SU-DHL-6 (cell line): ENCODE results near the gene PRICKLE1.
"Not testable (repeated sequence)": the region's sequence is repeated elsewhere in the genome, so short reads cannot be mapped to it uniquely, and the experiment has no call there.

Experiments
- H2AFZ ChIP-seq: fragments of 200-600 bp; sonication (generic); 2 replicates; pipeline ENCODE4 v1.6.1; 2014; ENCODE audit warnings: low read depth, mild to moderate bottlenecking, moderate library complexity, mixed read lengths, antibody characterized with exemption, low read length; ENCODE audit not compliant: severe bottlenecking
- H3F3A ChIP-seq: fragments of 200-600 bp; shearing (Covaris generic); 2 replicates; pipeline ENCODE4 v1.6.0; 2016; ENCODE audit warnings: antibody characterized with exemption, mild to moderate bottlenecking; ENCODE audit not compliant: insufficient read depth
- H3K27ac ChIP-seq: fragments of 200-600 bp; sonication (generic); 2 replicates; pipeline ENCODE4 v1.5.1; 2016; ENCODE audit warnings: low read depth, mild to moderate bottlenecking, low read length, moderate library complexity, mixed read lengths
- H3K27me3 ChIP-seq: fragments of 200-600 bp; sonication (generic), shearing (Covaris generic); 2 replicates; pipeline ENCODE4 v1.6.0; 2014; ENCODE audit warnings: mild to moderate bottlenecking, low read length
- H3K36me3 ChIP-seq: fragments of 200-600 bp; sonication (generic); 2 replicates; pipeline ENCODE4 v1.6.1; 2014; ENCODE audit warnings: mild to moderate bottlenecking, low read length, mixed read lengths
- H3K4me2 ChIP-seq: fragments of 300-600, 200-600 bp; shearing (Covaris generic), sonication (generic); 2 replicates; pipeline ENCODE4 v1.6.0; 2014; ENCODE audit warnings: low read length, low read depth, mild to moderate bottlenecking; ENCODE audit not compliant: poor library complexity, severe bottlenecking
- H3K4me3 ChIP-seq: fragments of 200-600 bp; sonication (generic); 2 replicates; pipeline ENCODE4 v1.5.1; 2014; ENCODE audit warnings: antibody characterized with exemption, low read length, mild to moderate bottlenecking, mixed read lengths; ENCODE audit not compliant: insufficient read depth, poor library complexity, severe bottlenecking
- H3K79me2 ChIP-seq: fragments of 200-600 bp; sonication (generic); 2 replicates; pipeline ENCODE4 v1.6.1; 2014; ENCODE audit warnings: mild to moderate bottlenecking, low read length, moderate library complexity; ENCODE audit not compliant: insufficient read depth
- H3K9ac ChIP-seq: fragments of 200-600 bp; sonication (generic); 2 replicates; pipeline ENCODE4 v1.7.0; 2014; ENCODE audit warnings: mild to moderate bottlenecking, low read length
- H3K9me2 ChIP-seq: fragments of 200-600 bp; sonication (generic); replicated peaks from 2 replicates; pipeline ENCODE4 v1.6.1; 2014; ENCODE audit warnings: low read length; ENCODE audit not compliant: insufficient read depth
- H3K9me3 ChIP-seq: fragments of 200-600 bp; sonication (generic); 2 replicates; pipeline ENCODE4 v1.6.1; 2014; ENCODE audit warnings: low read length, mixed read lengths; ENCODE audit not compliant: insufficient read depth
- H4K20me1 ChIP-seq: fragments of 200-600 bp; sonication (generic); 2 replicates; pipeline ENCODE4 v1.6.1; 2014; ENCODE audit warnings: low read depth, mild to moderate bottlenecking, antibody characterized with exemption, low read length, moderate library complexity, mixed read lengths
- EZH2phosphoT487 ChIP-seq: fragments of 200-600 bp; sonication (generic), shearing (Covaris generic); conservative IDR thresholded peaks from 2 replicates; pipeline ENCODE4 v1.6.1; 2018; ENCODE audit warnings: mild to moderate bottlenecking, antibody characterized with exemption, low read length, moderate library complexity, mixed read lengths
- TF ChIP-seq, protein P1 (sequence below): fragments of 200-600 bp; sonication (generic); IDR thresholded peaks from one replicate; pipeline ENCODE4 v1.5.1; 2017; ENCODE audit warnings: antibody characterized with exemption, mild to moderate bottlenecking, low read length, moderate library complexity; ENCODE audit not compliant: insufficient read depth, poor library complexity, severe bottlenecking

The PRICKLE1 gene

DNA sequence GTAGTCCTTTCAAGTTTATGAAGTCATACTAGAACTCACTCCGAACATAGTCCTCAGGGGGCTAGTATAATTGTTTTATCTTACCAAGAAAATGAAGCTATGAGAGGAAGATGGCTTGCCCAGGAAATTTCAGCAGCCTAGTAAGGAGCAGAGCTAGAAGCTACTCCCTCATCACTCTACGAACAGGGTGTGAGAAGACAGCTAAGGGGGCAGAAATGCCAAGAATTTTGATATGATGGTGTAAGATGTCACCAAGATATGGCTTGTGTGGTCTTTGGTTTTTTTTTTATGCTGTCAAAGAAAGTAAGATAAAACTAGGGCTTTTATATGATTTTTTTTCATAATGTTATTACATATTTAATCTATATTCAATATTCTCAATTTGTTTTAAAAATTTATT, 47.6 kb downstream of the PRICKLE1 start:
- Histone ChIP-seq H3K27ac (no peak overlapping the region), H2AFZ (no peak overlapping the region), H3K9me2 (no peaks in the 10 kb centered on the region), H3F3A (no peaks in the 10 kb centered on the region), H3K79me2 (no peaks in the 10 kb centered on the region), H3K9me3 (no peaks in the 10 kb centered on the region), H3K36me3 (no peaks in the 10 kb centered on the region), H3K27me3 (no peaks in the 10 kb centered on the region), H4K20me1 (no peaks in the 10 kb centered on the region), H3K4me3 (no peak overlapping the region), H3K4me2 (no peak overlapping the region), H3K9ac (no peak overlapping the region)
- no peak for TF ChIP-seq EZH2phosphoT487
- TF ChIP-seq, protein P1, sequence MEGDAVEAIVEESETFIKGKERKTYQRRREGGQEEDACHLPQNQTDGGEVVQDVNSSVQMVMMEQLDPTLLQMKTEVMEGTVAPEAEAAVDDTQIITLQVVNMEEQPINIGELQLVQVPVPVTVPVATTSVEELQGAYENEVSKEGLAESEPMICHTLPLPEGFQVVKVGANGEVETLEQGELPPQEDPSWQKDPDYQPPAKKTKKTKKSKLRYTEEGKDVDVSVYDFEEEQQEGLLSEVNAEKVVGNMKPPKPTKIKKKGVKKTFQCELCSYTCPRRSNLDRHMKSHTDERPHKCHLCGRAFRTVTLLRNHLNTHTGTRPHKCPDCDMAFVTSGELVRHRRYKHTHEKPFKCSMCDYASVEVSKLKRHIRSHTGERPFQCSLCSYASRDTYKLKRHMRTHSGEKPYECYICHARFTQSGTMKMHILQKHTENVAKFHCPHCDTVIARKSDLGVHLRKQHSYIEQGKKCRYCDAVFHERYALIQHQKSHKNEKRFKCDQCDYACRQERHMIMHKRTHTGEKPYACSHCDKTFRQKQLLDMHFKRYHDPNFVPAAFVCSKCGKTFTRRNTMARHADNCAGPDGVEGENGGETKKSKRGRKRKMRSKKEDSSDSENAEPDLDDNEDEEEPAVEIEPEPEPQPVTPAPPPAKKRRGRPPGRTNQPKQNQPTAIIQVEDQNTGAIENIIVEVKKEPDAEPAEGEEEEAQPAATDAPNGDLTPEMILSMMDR = no peak

DNA sequence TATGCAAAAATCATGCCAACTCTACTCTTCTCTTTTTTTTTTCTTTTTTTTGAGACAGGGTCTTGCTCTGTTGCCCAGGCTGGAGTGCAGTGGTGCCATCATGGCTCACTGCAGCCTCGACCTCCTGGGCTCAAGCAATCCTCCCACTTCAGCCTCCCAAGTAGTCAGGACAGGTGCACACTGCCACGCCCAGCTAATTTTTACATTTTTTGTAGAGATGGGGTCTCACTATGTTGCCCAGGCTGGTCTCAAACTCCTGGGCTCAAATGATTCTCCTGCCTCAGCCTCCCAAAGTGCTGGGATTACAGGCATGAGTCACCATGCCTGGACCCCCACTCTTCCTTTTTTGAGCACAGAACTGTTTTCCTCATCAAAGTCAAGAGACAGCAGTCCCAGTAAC, 48.2 kb downstream of the PRICKLE1 start:
- not testable (repeated sequence) for H3K9me3 ChIP-seq, H3K4me2 ChIP-seq, H2AFZ ChIP-seq, H3K27ac ChIP-seq, H3K9me2 ChIP-seq, H3F3A ChIP-seq, H3K9ac ChIP-seq, H4K20me1 ChIP-seq, H3K27me3 ChIP-seq, H3K36me3 ChIP-seq, H3K79me2 ChIP-seq, H3K4me3 ChIP-seq

DNA sequence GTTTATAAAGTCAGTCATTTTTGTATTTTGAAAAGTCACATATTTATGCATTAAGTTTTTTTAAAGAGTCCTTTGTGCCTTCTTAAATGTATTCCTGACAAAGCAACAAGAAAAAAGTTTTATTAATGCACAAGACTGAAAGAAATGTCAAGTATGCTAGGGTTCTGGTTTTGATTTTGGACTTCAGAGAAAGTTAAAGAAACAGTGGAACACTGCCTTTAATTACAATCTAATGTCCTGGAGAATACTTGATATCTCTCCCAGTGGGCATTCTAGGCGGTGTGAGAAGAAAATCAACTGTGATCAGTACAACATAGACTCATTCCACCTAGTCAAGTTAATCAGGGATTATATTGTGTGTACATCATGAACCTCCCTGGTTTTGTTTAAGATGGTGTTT, 49.9 kb downstream of the PRICKLE1 start:
- Histone ChIP-seq H3K9me2 (no peaks in the 10 kb centered on the region), H3K27me3 (no peaks in the 10 kb centered on the region), H4K20me1 (no peaks in the 10 kb centered on the region), H3K9me3 (no peaks in the 10 kb centered on the region), H3K36me3 (no peaks in the 10 kb centered on the region), H2AFZ (no peak overlapping the region), H3K79me2 (no peaks in the 10 kb centered on the region), H3K27ac (no peak overlapping the region), H3K9ac (no peak overlapping the region), H3K4me3 (no peak overlapping the region), H3F3A (no peaks in the 10 kb centered on the region), H3K4me2 (no peak overlapping the region)
- TF ChIP-seq, protein P1 = no peak
- no peak for TF ChIP-seq EZH2phosphoT487

DNA sequence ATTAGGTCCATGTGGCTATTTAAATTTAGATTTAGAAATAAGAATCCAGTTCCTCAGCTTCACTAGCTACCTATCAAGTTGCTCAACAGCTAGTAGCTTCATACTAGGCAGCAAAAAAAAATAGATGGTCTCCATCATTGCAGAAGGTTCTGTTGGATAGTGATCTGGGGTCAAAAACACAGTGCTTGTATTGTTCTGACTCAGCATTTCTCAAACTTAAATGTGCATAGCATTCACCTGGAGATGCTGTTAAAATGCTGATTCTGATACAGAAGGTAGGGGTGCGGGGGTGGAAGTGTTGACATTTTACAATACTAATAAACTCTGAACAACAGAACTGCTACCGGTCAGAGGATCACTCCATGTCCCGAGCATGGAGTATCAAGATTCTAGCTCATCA, 51.3 kb downstream of the PRICKLE1 start:
- H3K27ac ChIP-seq = no peak overlapping the region
- H3F3A ChIP-seq = no peaks in the 10 kb centered on the region
- H3K9ac ChIP-seq = no peak overlapping the region
- no peak overlapping the region for H3K4me2 ChIP-seq
- no peaks in the 10 kb centered on the region for H3K27me3 ChIP-seq
- no peaks in the 10 kb centered on the region for H4K20me1 ChIP-seq
- no peak overlapping the region for H3K4me3 ChIP-seq
- H2AFZ ChIP-seq = no peak overlapping the region
- no peaks in the 10 kb centered on the region for H3K9me2 ChIP-seq
- TF ChIP-seq, protein P1 = no peak
- TF ChIP-seq EZH2phosphoT487 = no peak
- no peaks in the 10 kb centered on the region for H3K79me2 ChIP-seq
- no peaks in the 10 kb centered on the region for H3K36me3 ChIP-seq
- H3K9me3 ChIP-seq = no peaks in the 10 kb centered on the region
